Brain microvascular endothelial cell (primary cell): Measurements from ENCODE around the gene LTF.

ENCODE experiments used
- DNase-seq: peaks from one replicate; pipeline ENCODE4 v3.0.0-alpha.2; 2020
- H3K27ac ChIP-seq: fragments of 250-450 bp; sonication (Bioruptor Pico); 2 replicates; pipeline ENCODE4 v1.5.1; 2020; ENCODE audit warnings: mild to moderate bottlenecking, moderate library complexity
- H3K27me3 ChIP-seq: fragments of 250-450 bp; sonication (Bioruptor Pico); replicated peaks from 2 replicates; pipeline ENCODE4 v1.5.1; 2020; ENCODE audit warnings: mild to moderate bottlenecking
- H3K36me3 ChIP-seq: fragments of 250-450 bp; sonication (Bioruptor Pico); replicated peaks from 2 replicates; pipeline ENCODE4 v1.5.1; 2020; ENCODE audit warnings: mild to moderate bottlenecking
- H3K4me3 ChIP-seq: 2 replicates; pipeline ENCODE4 v1.5.1; 2011; ENCODE audit warnings: low read depth, mild to moderate bottlenecking, control low read depth, low read length, moderate library complexity
- in situ Hi-C: cut with HindIII; loops from 2 replicates; pipeline ENCODE4 v1.10.0; 2017; ENCODE audit warnings: low sequenced_read_pairs, low pct_ligation_motif_present
- TF ChIP-seq, protein P1 (sequence below): IDR thresholded peaks from 2 replicates; pipeline ENCODE4 v1.5.1; 2011; ENCODE audit warnings: low read depth, mild to moderate bottlenecking, moderate library complexity, low read length, control low read depth, inconsistent platforms; ENCODE audit errors: missing control alignments

Gene LTF

DNA sequence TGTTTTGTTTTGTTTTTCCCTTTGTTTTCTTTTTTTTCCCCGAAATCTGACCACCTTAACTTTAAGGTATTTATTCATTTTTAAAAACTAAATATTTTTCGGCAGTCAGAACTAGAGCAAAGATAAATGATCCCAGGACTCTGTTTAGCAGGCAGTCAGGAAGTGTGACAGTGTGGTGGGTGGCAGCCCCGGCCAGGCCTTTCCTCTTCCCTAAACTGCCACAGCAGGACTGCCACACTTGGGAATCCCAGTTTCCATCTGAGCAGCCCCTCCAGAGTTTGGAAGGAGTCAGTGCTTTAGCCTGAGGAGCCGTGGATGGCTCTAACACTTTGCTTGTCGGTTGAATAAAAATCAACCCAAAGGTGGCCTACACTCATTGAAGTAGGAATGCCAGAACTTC lies 50.8 kb downstream of the LTF start:
- no peak for DNase-seq
- no peaks in the 10 kb centered on the region for H3K27me3 ChIP-seq
- H3K4me3 ChIP-seq: no peak overlapping the region
- TF ChIP-seq, protein P1, sequence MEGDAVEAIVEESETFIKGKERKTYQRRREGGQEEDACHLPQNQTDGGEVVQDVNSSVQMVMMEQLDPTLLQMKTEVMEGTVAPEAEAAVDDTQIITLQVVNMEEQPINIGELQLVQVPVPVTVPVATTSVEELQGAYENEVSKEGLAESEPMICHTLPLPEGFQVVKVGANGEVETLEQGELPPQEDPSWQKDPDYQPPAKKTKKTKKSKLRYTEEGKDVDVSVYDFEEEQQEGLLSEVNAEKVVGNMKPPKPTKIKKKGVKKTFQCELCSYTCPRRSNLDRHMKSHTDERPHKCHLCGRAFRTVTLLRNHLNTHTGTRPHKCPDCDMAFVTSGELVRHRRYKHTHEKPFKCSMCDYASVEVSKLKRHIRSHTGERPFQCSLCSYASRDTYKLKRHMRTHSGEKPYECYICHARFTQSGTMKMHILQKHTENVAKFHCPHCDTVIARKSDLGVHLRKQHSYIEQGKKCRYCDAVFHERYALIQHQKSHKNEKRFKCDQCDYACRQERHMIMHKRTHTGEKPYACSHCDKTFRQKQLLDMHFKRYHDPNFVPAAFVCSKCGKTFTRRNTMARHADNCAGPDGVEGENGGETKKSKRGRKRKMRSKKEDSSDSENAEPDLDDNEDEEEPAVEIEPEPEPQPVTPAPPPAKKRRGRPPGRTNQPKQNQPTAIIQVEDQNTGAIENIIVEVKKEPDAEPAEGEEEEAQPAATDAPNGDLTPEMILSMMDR: no peak
- no peak overlapping the region for H3K27ac ChIP-seq
- in situ Hi-C loops: no loop called here
- no peaks in the 10 kb centered on the region for H3K36me3 ChIP-seq

- Histone ChIP-seq H3K27me3 (no peaks in the 10 kb centered on the region), H3K36me3 (no peaks in the 10 kb centered on the region), H3K27ac (no peak overlapping the region), H3K4me3 (no peak overlapping the region)
- DNase-seq: no peak
- in situ Hi-C loops: no loop called here
- TF ChIP-seq, protein P1: no peak
Measured at GRCh38 chr3:46412786-46413298, 51.9 kb downstream of the LTF start.

DNA sequence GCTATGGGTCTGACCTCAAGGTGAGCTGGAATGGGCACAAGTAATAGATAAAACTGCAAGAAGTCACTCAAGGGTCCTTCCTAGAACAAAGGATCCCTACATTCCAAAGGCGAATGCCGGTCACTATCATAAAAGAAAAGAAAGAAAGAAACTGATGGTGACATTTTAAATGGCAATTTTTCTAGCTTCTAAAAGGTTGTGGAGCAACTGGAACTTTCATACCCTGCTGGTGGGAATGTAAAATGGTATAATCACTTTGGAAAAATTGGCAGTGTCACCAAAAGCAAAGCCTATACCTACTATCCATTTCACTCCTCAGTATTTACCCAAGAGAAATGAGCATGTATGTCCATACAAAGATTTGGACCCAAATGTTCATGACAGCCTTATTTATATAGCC lies 53.4 kb downstream of the LTF start:
- no peaks in the 10 kb centered on the region for H3K36me3 ChIP-seq
- no peak overlapping the region for H3K27ac ChIP-seq
- no peak overlapping the region for H3K4me3 ChIP-seq
- DNase-seq: no peak
- in situ Hi-C loops: no loop called here
- H3K27me3 ChIP-seq: no peaks in the 10 kb centered on the region
- TF ChIP-seq, protein P1: peak; percentile 23

DNA sequence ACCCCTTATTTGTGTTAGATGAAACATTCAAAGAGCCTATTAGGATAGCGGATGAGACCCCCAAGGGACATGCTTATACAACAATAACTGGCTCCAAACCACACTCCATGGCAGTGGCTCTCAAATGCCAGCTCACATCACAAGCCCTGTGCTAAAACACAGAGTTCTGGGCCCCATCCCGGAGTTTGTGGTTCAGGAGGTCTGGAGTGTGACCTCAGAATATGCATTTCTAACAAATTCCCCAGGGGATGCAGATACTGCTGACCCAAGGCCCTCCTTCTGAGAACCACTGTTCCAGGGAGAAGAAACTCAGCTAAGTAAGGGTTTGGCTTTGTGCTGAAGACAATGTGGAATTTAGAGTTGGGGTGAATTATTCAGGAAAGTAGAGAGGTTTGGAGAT lies 54.0 kb downstream of the LTF start:
- no peak for DNase-seq
- no peaks in the 10 kb centered on the region for H3K36me3 ChIP-seq
- TF ChIP-seq, protein P1: no peak
- in situ Hi-C loops: no loop called here
- no peak overlapping the region for H3K27ac ChIP-seq
- H3K4me3 ChIP-seq: no peak overlapping the region
- no peaks in the 10 kb centered on the region for H3K27me3 ChIP-seq

DNA sequence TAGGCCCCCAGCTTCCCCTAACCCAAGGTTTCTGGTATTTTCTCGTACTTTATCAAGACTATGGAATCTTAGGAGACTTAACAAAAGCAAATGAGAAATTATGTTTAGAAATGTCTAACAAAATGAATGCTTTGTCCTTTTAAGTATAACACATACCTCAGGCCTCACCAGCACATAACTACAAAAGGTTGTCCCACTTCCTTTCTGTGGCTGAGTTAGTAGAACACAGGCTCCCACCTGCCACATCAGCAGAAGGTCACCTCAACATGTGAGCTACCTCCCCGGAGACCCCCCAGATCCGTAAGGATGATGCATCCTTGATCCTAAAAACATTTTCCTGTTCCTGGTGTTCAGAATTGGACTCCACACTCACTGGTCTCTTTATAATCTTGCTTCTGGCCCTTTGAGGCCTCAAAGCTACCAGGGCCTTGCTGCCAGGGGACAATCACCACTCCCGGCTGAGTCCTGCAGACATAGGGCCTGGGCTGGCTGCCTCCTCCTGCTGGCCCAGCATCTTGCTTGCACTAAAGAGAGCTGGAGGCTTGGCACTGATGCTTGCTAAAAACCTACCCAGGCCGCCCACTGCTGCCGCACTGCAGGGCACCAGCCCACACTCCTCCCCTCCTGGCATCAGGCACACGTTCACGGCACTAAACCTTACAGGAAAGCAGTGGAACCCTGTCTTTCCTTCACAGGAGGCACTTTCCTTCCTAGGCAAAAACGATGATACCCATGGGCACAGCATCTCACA lies 54.8 kb downstream of the LTF start:
- no peaks in the 10 kb centered on the region for H3K27me3 ChIP-seq
- TF ChIP-seq, protein P1: no peak
- in situ Hi-C loops: no loop called here
- no peak overlapping the region for H3K27ac ChIP-seq
- H3K4me3 ChIP-seq: no peak overlapping the region
- no peaks in the 10 kb centered on the region for H3K36me3 ChIP-seq
- no peak for DNase-seq

- H3K36me3 ChIP-seq: no peaks in the 10 kb centered on the region
- TF ChIP-seq, protein P1: peak; percentile 26
- no peak overlapping the region for H3K4me3 ChIP-seq
- no peak for DNase-seq
- in situ Hi-C loops: no loop called here
- no peak overlapping the region for H3K27ac ChIP-seq
- no peaks in the 10 kb centered on the region for H3K27me3 ChIP-seq
Measured at GRCh38 chr3:46408853-46409252, 55.9 kb downstream of the LTF start.
